Pancreas (tissue), 10 donors: ENCODE results near the gene NFE2L2. TPM values are rescaled to one million over a fixed set of nuclear protein-coding genes. Genes with fewer than 3 reads are reported as not detected.
A peak's percentile ranks its signal among the peaks of the same experiment; 100 is the strongest.

Experiments
- ATAC-seq, 4 donors: fragments of 200-7000 bp; cut with Tn5 transposase; one replicate each; pipeline versions ENCODE4 v1.8.0 to v1.9.1; 2020; ENCODE audit warnings: mild to moderate bottlenecking in 4 of 4, moderate library complexity in 4 of 4
- DNase-seq, 6 donors: peaks; one replicate each; pipeline ENCODE4 v3.0.0-alpha.2; 2020
- FAIRE-seq: peaks from 2 replicates; lab custom pipeline; 2012; peaks lifted over from hg19 to GRCh38; lab: Jason Lieb, UNC
- H3K27ac ChIP-seq, 4 donors: fragments of 200-600 bp; sonication (generic); 1 replicate in 3 of 4; 2 replicates in 1 of 4; pipeline versions ENCODE4 v1.5.0 to v1.8.0; 2020
- H3K27me3 ChIP-seq, 4 donors: fragments of 200-600 bp; one replicate each; pipeline ENCODE4 v1.8.0; 2021
- H3K36me3 ChIP-seq, 3 donors: fragments of 200-600 bp; sonication (generic) in 1 of 3; one replicate each; pipeline versions ENCODE4 v1.5.0 to v1.8.0; 2020 to 2021
- H3K4me1 ChIP-seq, 3 donors: fragments of 200-600 bp; one replicate each; pipeline ENCODE4 v1.8.0; 2021
- H3K4me3 ChIP-seq, 4 donors: fragments of 200-600 bp; sonication (generic) in 2 of 4; one replicate each; pipeline versions ENCODE4 v1.5.0 to v1.8.0; 2020 to 2021
- H3K9me3 ChIP-seq, 4 donors: fragments of 200-600 bp; one replicate each; pipeline ENCODE4 v1.8.0; 2021
- WGBS, 2 donors: extraction: QIAGEN DNeasy Blood & Tissue Kit; methylation state at CpG; one replicate each; pipeline ENCODE4 v1.1.7; 2013; 5-methylcytosine and 5-hydroxymethylcytosine counted together
- intact Hi-C, 3 donors: fragments of 100-400 bp; cut with DNase I; formaldehyde crosslinking; loops; one replicate each; pipeline versions ENCODE4 v1.11.1 to v1.14.2; 2022
- polyA plus RNA-seq, 2 donors: library from polyadenylated mRNA; stranded (reverse); fragments of 200-250 nt; gene quantifications; one replicate each; pipeline ENCODE4 v1.2.3, GENCODE V29; 2013
- total RNA-seq, 6 donors: library from RNA; stranded (reverse); fragmentation: NEBNext Ultra II Directional in 4 of 6; extraction: Animal tissue kit (Norgen Biotek cat#: 25700) in 4 of 6; gene quantifications; one replicate each; pipeline versions ENCODE4 v1.2.1 to v1.2.4, GENCODE V29; 2021 to 2023
- TF ChIP-seq, protein P1 (sequence below), 4 donors: fragments of 200-600 bp; sonication (generic) in 3 of 4; IDR thresholded peaks; one replicate each; pipeline versions ENCODE4 v1.5.0 to v1.8.0; 2021; ENCODE audit warnings: antibody characterized with exemption in 4 of 4
- donor health status: healthy with polysubstance abuse.
- donor health status: DM: no; HTN: no; CAD: no; lungs with moderate emphysema.
- donor health status: DM: no; HTN: no; CAD: no.
- donor health status: control.
- donor health status: control.
- donor health status: Bipolar disorder and iron deficiency.
- donor health status: DM: yes; HTN: yes; CAD: no.
- donor health status: DM: no; HTN: no; CAD: no.
- donor health status: DM: no; HTN: no; CAD: no.
- donor health status: DM: yes; HTN: yes; CAD: no.

Gene NFE2L2
- total and polyA plus RNA-seq, 8 donors: 20.8 to 48.4 (median 30.8) TPM

DNA sequence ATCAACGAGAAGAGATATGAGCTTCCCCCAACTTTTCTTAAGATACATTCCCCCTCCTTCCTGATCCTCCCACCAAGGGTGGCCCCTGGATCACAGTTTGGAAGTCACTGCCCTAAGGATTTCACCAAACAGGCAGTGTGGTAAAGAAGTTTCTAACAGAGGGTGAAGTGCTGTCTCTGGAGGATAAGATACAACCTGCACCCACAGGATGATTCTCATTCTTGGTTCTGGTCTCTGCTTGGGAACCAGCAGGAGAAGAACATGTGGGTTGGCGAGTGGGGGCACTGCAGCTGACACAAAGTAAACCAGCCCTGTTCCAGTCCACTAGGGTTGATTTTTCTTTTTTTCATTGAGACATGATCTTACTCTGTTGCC lies 9.3 kb downstream of the NFE2L2 start:
- intact Hi-C loops: no loop called here
- H3K9me3 ChIP-seq: no peaks in the 10 kb centered on the region
- TF ChIP-seq, protein P1, sequence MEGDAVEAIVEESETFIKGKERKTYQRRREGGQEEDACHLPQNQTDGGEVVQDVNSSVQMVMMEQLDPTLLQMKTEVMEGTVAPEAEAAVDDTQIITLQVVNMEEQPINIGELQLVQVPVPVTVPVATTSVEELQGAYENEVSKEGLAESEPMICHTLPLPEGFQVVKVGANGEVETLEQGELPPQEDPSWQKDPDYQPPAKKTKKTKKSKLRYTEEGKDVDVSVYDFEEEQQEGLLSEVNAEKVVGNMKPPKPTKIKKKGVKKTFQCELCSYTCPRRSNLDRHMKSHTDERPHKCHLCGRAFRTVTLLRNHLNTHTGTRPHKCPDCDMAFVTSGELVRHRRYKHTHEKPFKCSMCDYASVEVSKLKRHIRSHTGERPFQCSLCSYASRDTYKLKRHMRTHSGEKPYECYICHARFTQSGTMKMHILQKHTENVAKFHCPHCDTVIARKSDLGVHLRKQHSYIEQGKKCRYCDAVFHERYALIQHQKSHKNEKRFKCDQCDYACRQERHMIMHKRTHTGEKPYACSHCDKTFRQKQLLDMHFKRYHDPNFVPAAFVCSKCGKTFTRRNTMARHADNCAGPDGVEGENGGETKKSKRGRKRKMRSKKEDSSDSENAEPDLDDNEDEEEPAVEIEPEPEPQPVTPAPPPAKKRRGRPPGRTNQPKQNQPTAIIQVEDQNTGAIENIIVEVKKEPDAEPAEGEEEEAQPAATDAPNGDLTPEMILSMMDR (IDR thresholded peaks at IDR 0.05): no peak
- peak in 2 of 4 donors; percentile 2 to 8 for ATAC-seq
- no peak for DNase-seq
- no peak overlapping the region for H3K27ac ChIP-seq
- H3K4me1 ChIP-seq: peaks cover 34 to 69% (median 52%) of the 10 kb centered on the region in 3 donors
- no peak overlapping the region for H3K4me3 ChIP-seq
- WGBS, 2 donors: 34 to 36% methylated on average over 2 of the region's 2 CpGs
- H3K27me3 ChIP-seq: no peaks in the 10 kb centered on the region
- H3K36me3 ChIP-seq: no peaks in the 10 kb centered on the region
- FAIRE-seq: no peak

DNA sequence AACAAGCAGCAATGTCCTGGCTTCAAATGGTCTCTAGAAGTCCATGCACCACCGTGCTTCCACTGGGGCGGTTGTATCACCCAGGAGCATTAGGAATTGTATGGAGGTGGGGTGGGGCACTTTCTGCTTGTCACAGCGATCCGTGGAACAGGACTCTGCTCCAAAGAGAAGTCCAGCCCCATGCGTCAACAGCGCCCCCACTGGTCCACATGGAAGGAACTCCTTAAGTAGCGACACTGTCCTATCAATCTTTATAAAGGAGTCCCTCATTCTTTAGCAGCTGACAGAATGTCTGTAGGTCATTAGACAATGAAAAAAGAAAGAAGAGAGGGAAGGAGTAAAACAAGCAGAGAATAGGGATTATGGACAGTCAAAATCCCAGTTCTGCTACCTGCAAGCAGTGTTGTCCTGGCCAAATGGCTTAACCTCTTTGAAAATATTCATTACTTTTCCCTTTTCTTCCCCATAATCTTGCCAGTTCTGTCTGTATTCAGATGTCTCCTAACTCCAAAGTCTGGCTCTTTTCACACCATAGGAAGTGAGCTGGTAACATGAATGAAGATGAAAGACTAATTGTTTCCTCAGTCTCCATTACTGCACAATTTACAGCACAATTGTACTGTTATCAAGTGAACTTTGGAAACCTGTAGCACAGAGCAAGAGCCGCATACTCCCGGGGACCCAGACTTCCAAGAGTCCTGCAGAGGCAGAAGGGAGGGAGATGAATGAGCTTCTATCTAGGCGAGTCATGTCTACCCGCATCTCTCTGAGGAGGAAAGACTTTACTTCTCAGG lies 9.9 kb downstream of the NFE2L2 start:
- WGBS, 2 donors: 39 to 51% methylated on average over 11 of the region's 11 CpGs
- no peak overlapping the region for H3K4me3 ChIP-seq
- intact Hi-C loops: no loop called here
- peaks cover 29 to 65% (median 51%) of the 10 kb centered on the region in 3 donors for H3K4me1 ChIP-seq
- no peaks in the 10 kb centered on the region for H3K27me3 ChIP-seq
- H3K36me3 ChIP-seq: no peaks in the 10 kb centered on the region
- DNase-seq (peak in 3 of 6 donors; percentile 26 to 67 (median 52)), ATAC-seq (peak in 3 of 4 donors; percentile 50 to 72 (median 69)), FAIRE-seq (no peak)
- TF ChIP-seq, protein P1 (IDR thresholded peaks at IDR 0.05): peak in 1 of 4 donors; percentile 15
- H3K9me3 ChIP-seq: no peaks in the 10 kb centered on the region
- no peak overlapping the region for H3K27ac ChIP-seq

- Histone ChIP-seq H3K27me3 (no peaks in the 10 kb centered on the region), H3K36me3 (no peaks in the 10 kb centered on the region), H3K27ac (no peak overlapping the region), H3K4me1 (peaks cover 29 to 67% (median 49%) of the 10 kb centered on the region in 3 donors), H3K4me3 (no peak overlapping the region), H3K9me3 (no peaks in the 10 kb centered on the region)
- DNase-seq (no peak), ATAC-seq (no peak), FAIRE-seq (no peak)
- intact Hi-C loops: no loop called here
- TF ChIP-seq, protein P1 (IDR thresholded peaks at IDR 0.05): no peak
- WGBS, 2 donors: 31 to 40% methylated on average over 3 of the region's 3 CpGs
Observed at GRCh38 chr2:177253704-177254103, 10.8 kb downstream of the NFE2L2 start.

DNA sequence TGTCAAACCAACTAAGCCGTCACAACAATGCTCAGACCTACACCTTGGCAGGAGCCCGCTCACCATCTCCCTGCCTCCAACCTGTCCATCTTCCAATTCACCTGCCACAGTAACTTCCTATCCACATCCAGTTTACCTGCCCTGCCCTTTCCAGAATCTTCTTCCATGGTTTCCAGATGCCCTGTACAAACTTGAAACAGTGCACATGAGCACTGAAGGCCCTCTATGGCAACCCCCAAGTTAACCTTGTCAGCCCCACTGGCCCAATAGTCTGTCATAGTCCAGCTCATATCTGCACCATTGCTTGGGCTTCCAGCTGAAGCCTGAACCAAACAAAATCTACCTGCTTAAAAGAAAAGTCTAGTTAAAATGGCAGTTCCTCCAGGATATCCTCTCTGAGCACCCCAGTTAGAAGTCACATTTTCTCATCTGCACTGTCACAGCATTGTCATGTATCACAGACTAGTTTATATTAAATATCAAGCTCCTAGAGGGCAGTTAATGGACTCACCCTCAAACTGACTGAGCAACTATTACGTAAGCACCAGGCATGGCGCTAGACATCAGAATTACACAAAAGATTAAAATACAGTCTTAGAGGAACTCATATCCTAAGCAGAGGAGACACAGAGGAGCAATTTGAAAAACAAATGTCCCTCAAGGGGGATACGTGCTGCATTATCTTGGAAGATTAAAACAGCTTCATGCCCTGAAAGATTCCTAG lies 11.6 kb downstream of the NFE2L2 start:
- WGBS, 2 donors: 79 to 83% methylated on average over 5 of the region's 5 CpGs
- no peak for DNase-seq
- no peak for FAIRE-seq
- Histone ChIP-seq H3K4me3 (no peak overlapping the region), H3K9me3 (no peaks in the 10 kb centered on the region), H3K4me1 (peaks cover 29 to 68% (median 49%) of the 10 kb centered on the region in 3 donors), H3K27me3 (no peaks in the 10 kb centered on the region), H3K36me3 (no peaks in the 10 kb centered on the region), H3K27ac (peak overlapping the region in 2 of 4 donors; percentile 54 to 62)
- no peak for ATAC-seq
- TF ChIP-seq, protein P1 (IDR thresholded peaks at IDR 0.05): no peak
- intact Hi-C loops: no loop called here
